GM20000 (cell line): ENCODE data around the gene BICDL1.

ENCODE experiments used
- DNase-seq: peaks from one replicate; pipeline ENCODE4 v3.0.0; 2012; ENCODE audit warnings: low spot score
- TF ChIP-seq, protein P1 (sequence below): IDR thresholded peaks from 2 replicates; pipeline ENCODE4 v1.5.1; 2012; ENCODE audit warnings: mild to moderate bottlenecking, control low read depth; ENCODE audit errors: extremely low read depth, missing control alignments

The BICDL1 gene

GRCh38 chr12:120121343-120121742, 132.3 kb downstream of the BICDL1 start:
- DNase-seq: no peak
- TF ChIP-seq, protein P1, sequence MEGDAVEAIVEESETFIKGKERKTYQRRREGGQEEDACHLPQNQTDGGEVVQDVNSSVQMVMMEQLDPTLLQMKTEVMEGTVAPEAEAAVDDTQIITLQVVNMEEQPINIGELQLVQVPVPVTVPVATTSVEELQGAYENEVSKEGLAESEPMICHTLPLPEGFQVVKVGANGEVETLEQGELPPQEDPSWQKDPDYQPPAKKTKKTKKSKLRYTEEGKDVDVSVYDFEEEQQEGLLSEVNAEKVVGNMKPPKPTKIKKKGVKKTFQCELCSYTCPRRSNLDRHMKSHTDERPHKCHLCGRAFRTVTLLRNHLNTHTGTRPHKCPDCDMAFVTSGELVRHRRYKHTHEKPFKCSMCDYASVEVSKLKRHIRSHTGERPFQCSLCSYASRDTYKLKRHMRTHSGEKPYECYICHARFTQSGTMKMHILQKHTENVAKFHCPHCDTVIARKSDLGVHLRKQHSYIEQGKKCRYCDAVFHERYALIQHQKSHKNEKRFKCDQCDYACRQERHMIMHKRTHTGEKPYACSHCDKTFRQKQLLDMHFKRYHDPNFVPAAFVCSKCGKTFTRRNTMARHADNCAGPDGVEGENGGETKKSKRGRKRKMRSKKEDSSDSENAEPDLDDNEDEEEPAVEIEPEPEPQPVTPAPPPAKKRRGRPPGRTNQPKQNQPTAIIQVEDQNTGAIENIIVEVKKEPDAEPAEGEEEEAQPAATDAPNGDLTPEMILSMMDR: no peak

DNA sequence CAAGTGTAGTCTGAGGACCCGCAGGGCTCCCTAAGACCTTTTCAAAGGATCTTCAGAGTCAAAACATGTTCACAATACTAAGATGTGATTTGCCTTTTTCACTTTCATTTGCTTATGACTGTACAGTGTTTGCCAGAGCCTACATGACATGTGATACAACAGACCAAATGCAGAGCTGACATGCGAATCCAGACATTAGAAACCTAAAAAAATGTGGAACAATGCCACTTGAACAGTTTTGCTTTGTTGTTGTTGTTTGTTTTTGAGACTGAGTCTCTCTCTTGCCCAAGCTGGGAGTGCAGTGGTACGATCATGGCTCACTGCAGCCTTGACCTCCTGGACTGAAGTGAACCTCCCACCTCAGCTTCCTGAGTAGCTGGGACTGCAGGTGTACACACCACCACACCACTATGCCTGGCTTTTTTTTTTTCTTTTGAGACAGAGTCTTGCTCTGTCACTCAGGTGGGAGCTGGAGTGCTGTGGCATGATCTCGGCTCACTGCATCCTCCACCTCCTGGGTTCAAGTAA, 132.8 kb downstream of the BICDL1 start:
- peak; percentile 66 for DNase-seq
- TF ChIP-seq, protein P1: no peak

DNA sequence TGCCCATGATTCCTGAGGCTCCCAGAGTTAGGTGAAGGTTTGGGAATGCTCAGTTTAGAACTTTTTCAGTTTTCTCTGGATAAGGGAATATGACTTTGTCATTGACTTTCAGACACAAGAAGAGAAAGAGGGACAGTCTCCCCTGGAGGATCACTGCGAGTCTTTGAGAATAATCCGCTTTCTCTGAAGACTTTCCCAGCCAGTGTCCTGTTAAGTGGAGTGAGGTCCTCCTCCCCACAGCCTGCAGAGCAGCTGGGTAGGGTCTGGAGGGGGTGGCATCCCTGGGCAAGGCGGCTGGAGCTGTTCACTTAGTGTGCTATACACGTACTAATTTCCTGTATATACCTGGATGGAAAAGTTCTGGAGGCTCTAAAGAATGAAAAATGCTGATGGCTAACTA, 136.0 kb downstream of the BICDL1 start:
- no peak for DNase-seq
- TF ChIP-seq, protein P1: no peak

DNA sequence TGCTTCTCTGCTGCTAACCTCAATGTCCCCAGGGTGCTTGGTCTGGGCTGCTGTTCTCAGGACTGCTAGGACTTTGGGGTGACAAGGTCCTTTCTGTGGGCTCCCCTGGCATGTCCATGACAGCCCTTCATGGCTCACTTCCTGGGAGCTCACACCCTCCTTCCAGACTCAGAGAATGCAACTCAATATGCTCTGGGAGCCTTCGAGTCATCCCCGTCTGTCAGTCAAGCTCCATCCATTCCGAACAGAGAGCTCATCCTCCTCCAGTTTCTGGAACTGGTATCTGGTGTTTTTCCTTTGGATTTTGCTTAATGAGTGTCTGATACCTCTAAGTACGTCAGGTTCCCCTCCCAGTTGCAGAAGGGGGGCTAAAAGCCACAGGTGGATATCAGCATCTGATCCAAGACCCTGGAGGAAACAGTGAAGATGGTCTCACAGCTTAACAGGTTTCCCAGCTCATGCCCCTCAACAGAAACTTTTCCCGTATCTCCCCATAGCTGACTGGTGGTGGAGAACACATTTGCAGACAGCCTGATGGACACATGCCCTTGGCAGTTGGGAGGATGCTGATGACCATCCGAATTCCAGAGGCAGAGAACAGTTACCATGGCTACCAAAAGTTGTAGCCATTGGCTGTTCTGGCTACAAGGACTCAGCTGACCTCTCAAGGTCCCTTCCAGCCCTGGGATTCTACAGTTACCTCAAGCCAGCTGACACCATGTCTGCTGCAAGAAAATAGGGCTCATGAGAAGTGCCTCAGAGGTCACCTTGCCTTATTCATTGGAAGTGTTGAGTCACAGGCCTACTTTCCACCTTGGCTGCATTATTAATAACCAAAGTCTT, 137.0 kb downstream of the BICDL1 start:
- no peak for DNase-seq
- TF ChIP-seq, protein P1: no peak

GRCh38 chr12:120126635-120127005, 137.6 kb downstream of the BICDL1 start:
- TF ChIP-seq, protein P1: no peak
- DNase-seq: no peak

DNA sequence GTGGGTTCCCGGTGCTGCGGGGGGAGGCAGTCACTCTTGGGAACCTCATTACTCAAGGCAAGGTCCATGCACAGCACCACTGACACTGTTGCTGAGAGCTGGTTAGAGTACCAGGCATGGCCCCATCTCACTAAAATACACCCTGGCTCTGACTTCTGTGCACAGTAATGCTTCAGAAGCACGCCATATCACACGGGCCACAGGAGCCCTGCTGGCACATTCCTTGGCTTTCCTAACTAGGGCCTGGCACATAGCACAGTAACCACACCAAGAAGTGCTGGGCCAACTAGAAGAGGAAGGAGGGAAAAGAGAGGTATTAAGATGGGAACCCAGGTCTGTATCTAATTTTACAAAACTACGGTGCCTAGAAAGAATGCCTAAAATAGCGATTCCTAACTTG, 141.0 kb downstream of the BICDL1 start:
- DNase-seq: no peak

GRCh38 chr12:120131116-120131515, 142.1 kb downstream of the BICDL1 start:
- no peak for DNase-seq
- TF ChIP-seq, protein P1: no peak

More for the DNA sequence above, 141.0 kb downstream of the BICDL1 start:
- TF ChIP-seq, protein P1: no peak
